Hepatocyte (in vitro differentiated cells): Measurements from ENCODE around the gene TAPBPL. TPM values are rescaled to one million over a fixed set of nuclear protein-coding genes. Genes with fewer than 3 reads are reported as not detected.
"Not testable (repeated sequence)": the region's sequence is repeated elsewhere in the genome, so short reads cannot be mapped to it uniquely, and the experiment has no call there.

ENCODE experiments used
- DNase-seq: peaks from one replicate; pipeline ENCODE4 v3.0.0-alpha.2; 2016; ENCODE audit warnings: low spot score
- H2AFZ ChIP-seq: fragments of 200-600 bp; sonication (generic); 2 replicates; pipeline ENCODE4 v1.6.0; 2016; ENCODE audit warnings: antibody characterized with exemption, mild to moderate bottlenecking
- H3K27ac ChIP-seq: fragments of 200-600 bp; sonication (generic); 2 replicates; pipeline ENCODE4 v1.5.1; 2016; ENCODE audit warnings: mild to moderate bottlenecking
- H3K27me3 ChIP-seq: fragments of 200-600 bp; sonication (generic); 2 replicates; pipeline ENCODE4 v1.6.1; 2016
- H3K36me3 ChIP-seq: fragments of 200-600 bp; sonication (generic); replicated peaks from 2 replicates; pipeline ENCODE4 v1.5.1; 2016; ENCODE audit warnings: low read depth; ENCODE audit not compliant: insufficient read depth
- H3K4me1 ChIP-seq: fragments of 200-600 bp; sonication (generic); 2 replicates; pipeline ENCODE4 v1.5.1; 2016; ENCODE audit warnings: mild to moderate bottlenecking, moderate library complexity; ENCODE audit not compliant: insufficient read depth
- H3K4me2 ChIP-seq: fragments of 200-600 bp; sonication (generic); 2 replicates; pipeline ENCODE4 v1.6.0; 2016
- H3K4me3 ChIP-seq: fragments of 200-600 bp; sonication (generic); 2 replicates; pipeline ENCODE4 v1.5.1; 2016; ENCODE audit warnings: mild to moderate bottlenecking
- H3K79me2 ChIP-seq: fragments of 200-600 bp; sonication (generic); 2 replicates; pipeline ENCODE4 v1.6.0; 2017; ENCODE audit warnings: mild to moderate bottlenecking
- H3K9me2 ChIP-seq: fragments of 200-600 bp; sonication (generic); replicated peaks from 2 replicates; pipeline ENCODE4 v1.6.0; 2017; ENCODE audit warnings: mild to moderate bottlenecking; ENCODE audit not compliant: insufficient read depth
- H3K9me3 ChIP-seq: fragments of 200-600 bp; sonication (generic); 2 replicates; pipeline ENCODE4 v1.5.1; 2016; ENCODE audit warnings: low read depth, mild to moderate bottlenecking
- H4K20me1 ChIP-seq: fragments of 200-600 bp; sonication (generic); 2 replicates; pipeline ENCODE4 v1.6.0; 2016; ENCODE audit warnings: mild to moderate bottlenecking; ENCODE audit not compliant: insufficient read depth, poor library complexity, severe bottlenecking
- CTCF ChIP-seq: fragments of 200-600 bp; sonication (generic); IDR thresholded peaks from 2 replicates; pipeline ENCODE4 v1.5.1; 2016; ENCODE audit warnings: antibody characterized with exemption, mild to moderate bottlenecking; ENCODE audit not compliant: poor library complexity
- EZH2 ChIP-seq: fragments of 200-600 bp; sonication (generic); IDR thresholded peaks from 2 replicates; pipeline ENCODE4 v1.6.1; 2016; ENCODE audit warnings: antibody characterized with exemption, mild to moderate bottlenecking, borderline replicate concordance
- EZH2phosphoT487 ChIP-seq: fragments of 200-600 bp; sonication (generic); IDR thresholded peaks from one replicate; pipeline ENCODE4 v1.6.1; 2018; ENCODE audit warnings: antibody characterized with exemption, mild to moderate bottlenecking, low read depth, moderate library complexity; ENCODE audit not compliant: unreplicated experiment, severe bottlenecking
- WGBS: methylation state at CpG from one replicate; pipeline ENCODE4 v1.1.6; 2016; ENCODE audit warnings: low lambda C conversion rate; ENCODE audit errors: missing lambda C conversion rate; 5-methylcytosine and 5-hydroxymethylcytosine counted together
- polyA plus RNA-seq: library from polyadenylated mRNA; unstranded; fragments of >200 nt; fragmentation: Nextera tagmentation; extraction: Ambion mirVana; gene quantifications from 2 replicates; pipeline ENCODE4 v1.2.1, GENCODE V29; 2016
- total RNA-seq: library from RNA; depleted of rRNA; stranded (reverse); fragments of >200 nt; gene quantifications from 2 replicates; pipeline ENCODE4 v1.2.3, GENCODE V29; 2014

TAPBPL gene
- total and polyA plus RNA-seq, 2 experiments from 2014 or later, result 8.2 to 9.7 TPM

- no peak for DNase-seq
- 2% methylated on average over 14 of the region's 14 CpGs for WGBS
- peak overlapping the region; percentile 18 for H3K27ac ChIP-seq
These were observed 42.5 kb downstream of the TAPBPL start for GRCh38 chr12:6494258-6494743.

DNA sequence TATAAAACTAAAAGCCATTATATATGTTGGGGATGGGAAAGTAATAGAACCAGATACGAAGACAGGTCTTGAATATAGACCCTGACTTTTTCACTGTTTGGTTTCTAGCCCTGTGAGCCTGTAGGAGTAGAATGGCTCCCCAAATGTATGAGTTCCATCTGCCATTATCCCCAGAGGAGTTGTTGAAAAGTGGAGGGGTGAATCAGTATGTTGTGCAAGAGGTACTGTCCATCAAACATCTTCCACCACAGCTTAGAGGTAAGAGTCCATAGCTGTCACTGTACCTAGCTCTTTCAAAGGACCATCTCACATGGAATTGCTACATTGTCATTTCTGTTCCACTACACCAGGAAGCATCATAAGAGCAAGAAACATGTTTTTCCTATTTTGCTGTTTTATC, 43.1 kb downstream of the TAPBPL start:
- Histone ChIP-seq H3K4me1 (peaks cover 16% of the 10 kb centered on the region), H2AFZ (no peak overlapping the region), H3K27me3 (no peaks in the 10 kb centered on the region), H3K27ac (peak overlapping the region; percentile 18), H3K79me2 (peaks cover 63% of the 10 kb centered on the region), H4K20me1 (no peaks in the 10 kb centered on the region), H3K9me3 (no peaks in the 10 kb centered on the region), H3K4me2 (peak overlapping the region; percentile 82), H3K4me3 (no peak overlapping the region), H3K36me3 (no peaks in the 10 kb centered on the region), H3K9me2 (no peaks in the 10 kb centered on the region)
- DNase-seq, result no peak
- TF ChIP-seq CTCF (no peak), EZH2 (no peak), EZH2phosphoT487 (no peak)
- WGBS, result 71% methylated on average over 1 of the region's 1 CpG

More at GRCh38 chr12:6494258-6494743, 42.5 kb downstream of the TAPBPL start:
- Histone ChIP-seq H3K4me3 (peak overlapping the region; percentile 74), H3K9me2 (no peaks in the 10 kb centered on the region), H3K4me2 (peak overlapping the region; percentile 82), H3K79me2 (peaks cover 58% of the 10 kb centered on the region), H3K36me3 (no peaks in the 10 kb centered on the region), H3K4me1 (peaks cover 16% of the 10 kb centered on the region), H3K9me3 (no peaks in the 10 kb centered on the region), H4K20me1 (no peaks in the 10 kb centered on the region), H2AFZ (peak overlapping the region; percentile 50), H3K27me3 (no peaks in the 10 kb centered on the region)
- no peak for TF ChIP-seq CTCF
- no peak for TF ChIP-seq EZH2
- no peak for TF ChIP-seq EZH2phosphoT487

- 91% methylated on average over 3 of the region's 3 CpGs for WGBS
- H3K27me3 ChIP-seq, result not testable (repeated sequence)
- H3K79me2 ChIP-seq, result peaks cover 63% of the 10 kb centered on the region
These were observed 45.4 kb downstream of the TAPBPL start for GRCh38 chr12:6497291-6497690.

DNA sequence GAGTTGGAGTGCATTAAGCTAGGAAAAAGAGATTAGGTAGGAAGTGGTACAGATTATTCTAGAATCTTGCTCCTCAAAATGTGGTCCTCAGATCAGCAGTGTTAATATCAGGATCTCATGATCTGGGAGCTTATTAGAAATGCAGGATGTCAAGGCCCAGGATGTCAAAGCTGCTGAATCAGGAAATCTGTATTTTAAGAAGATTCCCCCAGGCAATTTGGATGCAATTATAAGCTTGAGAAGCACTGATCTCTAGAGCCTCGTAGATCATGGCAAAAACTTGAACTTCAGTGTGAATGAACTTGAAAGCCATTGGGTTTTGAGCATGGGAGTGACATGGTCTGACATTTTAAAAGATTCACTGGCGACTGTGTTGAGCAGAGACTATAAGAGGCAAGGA, 48.6 kb downstream of the TAPBPL start:
- WGBS, result 90% methylated on average over 2 of the region's 2 CpGs
- H3K4me3 ChIP-seq, result no peak overlapping the region

More at GRCh38 chr12:6497291-6497690, 45.4 kb downstream of the TAPBPL start:
- H3K4me3 ChIP-seq, H3K9me2 ChIP-seq, DNase-seq, H3K36me3 ChIP-seq, H3K27ac ChIP-seq, H4K20me1 ChIP-seq, H3K4me2 ChIP-seq, H2AFZ ChIP-seq, H3K9me3 ChIP-seq: not testable (repeated sequence)
- peaks cover 14% of the 10 kb centered on the region for H3K4me1 ChIP-seq

More for the DNA sequence above, 48.6 kb downstream of the TAPBPL start:
- Histone ChIP-seq H3K27me3 (no peaks in the 10 kb centered on the region), H2AFZ (no peak overlapping the region), H3K9me2 (no peaks in the 10 kb centered on the region), H3K4me1 (peaks cover 3% of the 10 kb centered on the region), H3K79me2 (peaks cover 56% of the 10 kb centered on the region), H4K20me1 (no peaks in the 10 kb centered on the region), H3K36me3 (no peaks in the 10 kb centered on the region), H3K4me2 (no peak overlapping the region), H3K9me3 (no peaks in the 10 kb centered on the region), H3K27ac (no peak overlapping the region)
- DNase-seq, result no peak
- no peak for TF ChIP-seq EZH2phosphoT487
- no peak for TF ChIP-seq EZH2
- no peak for TF ChIP-seq CTCF
